Stimulated activated CD4-positive, alpha-beta T cell treated with anti-CD3 and anti-CD28 coated beads, Interleukin-4, amount 100 ng/mL, for 1 hour (primary cell): Measurements from ENCODE around the gene APOH.

Source experiments
- DNase-seq: peaks from one replicate; pipeline ENCODE4 v3.0.0-alpha.2; 2020

The APOH gene

DNA sequence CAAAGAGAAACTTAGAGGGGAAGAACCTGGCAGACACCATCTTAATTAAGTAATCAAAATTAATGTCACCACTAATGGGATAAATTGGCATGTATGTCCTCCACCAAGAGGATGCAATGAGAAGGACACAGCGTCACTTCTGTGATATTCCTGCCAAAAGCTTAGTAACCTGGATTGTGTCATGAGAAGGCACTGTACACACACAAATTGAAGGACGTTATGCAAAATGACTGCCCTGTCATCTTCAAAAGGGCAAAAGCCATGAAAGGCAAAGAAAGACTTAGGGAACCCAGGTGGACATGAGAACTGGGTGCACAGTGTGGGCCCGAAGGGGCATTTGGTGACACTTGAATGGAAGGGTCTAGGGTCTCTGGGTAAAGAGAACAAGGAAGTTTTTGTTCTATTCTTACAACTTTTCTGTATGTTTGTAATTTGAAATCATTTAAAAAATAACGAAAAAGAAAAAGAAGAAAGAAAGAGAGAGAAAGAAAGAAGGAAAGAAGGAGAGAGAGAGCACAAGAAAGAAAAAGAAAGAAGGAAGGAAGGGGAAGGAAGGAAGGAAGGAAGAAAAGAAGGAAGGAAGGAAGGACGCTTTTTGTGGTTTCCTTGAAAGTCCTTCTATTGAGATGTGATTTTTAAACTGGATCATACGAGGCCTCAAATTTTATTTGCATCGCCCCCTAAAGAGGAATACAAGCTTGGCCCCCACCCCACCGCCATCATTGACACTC, 4.0 kb upstream of the APOH start:
- no peak for DNase-seq

DNA sequence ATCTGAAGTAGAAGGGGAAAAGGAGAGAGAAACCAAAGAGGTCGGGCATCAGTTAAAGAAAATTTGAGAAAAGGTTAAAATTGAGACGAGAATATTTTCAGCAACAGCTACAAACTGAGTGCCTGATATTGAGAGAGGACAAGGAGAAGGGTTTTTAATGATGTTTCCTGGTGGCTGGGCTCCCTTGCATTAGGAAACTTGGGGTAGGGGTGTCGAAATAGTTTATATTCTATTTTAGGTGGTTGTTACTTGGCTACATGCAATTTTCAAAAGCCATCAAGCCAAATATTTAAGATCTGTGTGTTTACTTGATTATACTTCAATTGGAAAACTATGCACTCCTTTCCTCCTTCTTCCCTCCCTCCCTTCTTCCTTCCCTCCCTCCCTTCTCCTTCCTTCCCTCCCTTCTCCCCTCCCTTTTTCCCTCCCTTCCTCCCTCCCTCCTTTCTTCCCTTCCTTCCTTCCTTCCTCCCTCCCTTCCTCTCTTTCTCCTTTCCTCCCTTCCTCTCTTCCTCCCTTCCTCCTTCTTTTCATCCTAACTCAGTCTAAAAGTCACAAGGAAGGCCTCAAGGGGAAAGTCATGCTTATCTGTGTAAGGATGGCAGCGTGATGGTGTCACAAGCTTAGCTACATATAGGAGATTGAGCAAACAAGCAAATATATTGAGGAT, 1.8 kb upstream of the APOH start:
- no peak for DNase-seq

DNA sequence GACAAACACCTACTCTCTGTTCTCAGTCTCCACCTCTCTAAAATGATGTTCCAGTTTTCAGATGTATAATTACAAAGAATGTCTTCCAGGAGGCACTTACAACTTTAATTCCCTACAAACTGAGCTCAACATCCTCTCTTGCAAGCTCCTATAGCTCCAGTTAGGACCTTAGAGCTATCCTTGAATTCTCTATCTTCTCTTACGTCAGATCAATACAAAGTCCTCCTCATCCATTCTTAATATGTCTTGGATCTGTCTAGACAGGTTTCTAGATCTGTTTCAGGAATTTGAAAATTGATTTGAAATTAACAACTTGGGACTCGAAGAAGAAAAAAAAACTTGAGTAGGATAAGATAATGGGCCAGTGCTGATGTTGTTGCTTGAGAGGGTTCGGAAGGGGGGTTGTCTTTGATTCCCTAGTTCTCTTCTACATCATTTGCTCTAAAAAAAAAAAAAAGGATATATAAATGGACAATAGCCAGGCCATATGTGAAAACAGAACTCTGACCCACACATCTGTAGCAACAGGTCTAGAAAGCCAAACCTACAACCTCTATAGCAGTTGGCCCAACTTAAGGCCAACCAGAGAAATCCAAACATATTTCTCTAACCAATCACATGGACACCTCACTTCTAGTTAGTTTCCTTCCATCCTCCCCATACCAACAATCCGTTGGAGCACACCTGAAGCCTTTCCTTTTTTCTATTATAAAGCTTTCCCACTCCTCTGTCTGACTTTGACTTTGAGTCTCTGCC, 746 bp upstream of the APOH start:
- no peak for DNase-seq

DNA sequence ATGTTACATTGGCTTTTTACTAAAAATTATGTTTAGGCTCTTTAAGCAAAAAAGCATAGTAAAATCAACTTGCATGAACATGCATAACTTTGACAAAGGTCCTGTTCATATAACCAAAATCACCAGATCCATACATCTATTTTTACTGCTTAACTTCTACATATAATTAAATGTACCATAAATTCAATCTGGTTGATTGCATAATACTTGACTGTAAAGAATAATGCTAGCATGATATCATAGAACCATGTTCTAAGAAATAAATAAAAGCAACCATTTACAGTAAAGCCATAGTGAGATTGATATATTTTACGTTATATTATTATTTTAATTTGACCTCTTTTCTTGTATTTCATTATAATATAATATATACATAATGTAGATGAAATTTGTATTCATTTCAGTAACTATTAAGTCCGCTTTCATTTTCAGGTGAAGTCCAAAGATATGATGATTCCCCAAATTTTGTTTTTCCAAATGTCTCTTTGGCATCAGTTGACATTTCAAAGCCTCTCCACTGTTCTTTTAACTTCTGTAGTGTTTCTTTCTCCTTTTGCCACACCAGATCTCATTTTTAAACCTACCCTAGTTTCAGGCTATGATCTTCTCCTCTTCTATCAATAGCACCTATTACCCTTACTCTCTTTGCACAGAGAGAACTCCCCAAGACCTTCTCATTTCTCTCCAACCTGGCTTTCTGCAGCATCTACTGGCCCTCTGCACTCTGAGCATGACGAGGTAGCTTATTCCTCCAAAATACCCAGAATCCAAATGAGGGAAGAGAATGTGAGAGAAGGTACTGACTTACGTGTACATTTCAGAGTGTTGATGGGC, 1.8 kb downstream of the APOH start:
- no peak for DNase-seq

DNA sequence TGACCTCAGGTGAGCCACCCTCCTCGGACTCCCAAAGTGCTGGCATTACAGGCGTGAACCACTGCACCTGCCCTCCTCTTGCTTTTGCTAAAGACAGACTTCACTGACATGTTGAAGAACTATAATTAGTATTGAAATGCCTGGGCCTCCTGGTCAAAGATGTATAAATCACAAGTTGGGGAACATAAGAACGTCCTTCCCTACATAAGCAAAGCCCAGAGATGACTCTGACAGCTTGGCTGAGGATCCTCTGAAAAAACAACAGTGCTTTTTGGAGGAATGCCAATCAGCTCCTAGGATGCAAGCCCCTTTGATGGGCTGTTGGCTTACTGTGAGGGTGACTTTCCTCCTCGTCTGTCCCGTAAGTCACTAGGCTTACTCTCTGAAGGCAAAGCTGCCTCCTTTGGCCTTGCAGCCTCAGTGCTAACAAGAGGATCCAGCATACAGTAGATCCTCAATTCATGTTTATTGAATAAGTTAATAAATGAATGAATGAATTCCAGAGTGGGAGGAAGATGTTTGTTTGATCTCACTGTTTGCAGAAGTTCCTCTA, 6.3 kb downstream of the APOH start:
- no peak for DNase-seq

DNA sequence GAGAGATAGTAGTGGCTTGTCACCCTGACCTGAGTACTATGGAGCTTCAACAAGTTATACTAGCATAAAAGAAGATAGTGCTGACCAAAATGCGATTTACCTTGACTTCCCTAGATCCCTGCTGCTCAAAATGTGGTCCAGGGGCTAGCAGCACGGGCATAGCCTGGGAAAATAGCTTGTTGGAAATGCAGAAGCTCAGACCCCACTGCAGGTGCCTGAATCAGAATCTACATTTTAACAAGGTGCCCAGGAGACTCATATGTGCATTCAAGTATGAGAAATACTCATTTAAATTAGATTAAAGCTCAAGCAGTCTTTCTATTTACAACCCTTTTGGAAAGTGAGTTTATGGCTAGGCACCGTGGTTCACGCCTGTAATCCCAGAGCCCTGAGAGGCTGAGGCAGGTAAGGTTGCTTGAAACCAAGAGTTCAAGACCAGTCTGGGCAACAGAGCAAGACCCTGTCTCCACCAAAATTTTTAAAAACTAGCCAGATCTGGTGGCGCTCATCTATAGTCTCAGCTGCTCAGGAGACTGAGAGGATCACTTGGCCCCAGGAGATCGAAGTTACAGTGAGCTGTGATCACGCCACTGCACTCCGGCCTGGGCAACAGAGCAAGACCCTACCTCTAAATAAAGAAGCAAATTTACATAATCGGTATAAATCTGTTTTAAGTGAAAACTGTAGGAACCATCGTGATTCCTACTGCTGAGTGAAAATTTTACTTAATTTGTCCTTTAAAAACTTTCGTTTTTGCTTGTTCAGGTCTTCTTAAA, 7.3 kb downstream of the APOH start:
- DNase-seq: no peak

DNA sequence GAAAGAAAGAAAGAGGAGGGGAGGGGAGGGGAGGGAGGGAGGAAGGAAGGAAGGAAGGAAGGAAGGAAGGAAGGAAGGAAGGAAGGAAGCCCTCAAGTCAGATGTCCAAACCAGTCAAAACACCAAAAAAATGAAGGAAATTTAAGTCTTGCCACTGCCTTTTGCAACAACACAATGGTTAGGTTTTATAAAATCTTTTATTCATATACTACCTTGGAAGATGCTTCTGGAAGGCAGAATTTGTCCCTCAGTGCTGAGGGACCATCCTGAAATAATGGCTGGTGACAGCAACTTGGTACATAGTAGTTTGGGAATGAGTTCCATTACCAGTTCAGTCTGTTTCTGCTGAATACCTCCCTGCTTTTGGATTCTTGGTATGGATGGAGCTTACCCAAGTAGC, 7.9 kb downstream of the APOH start:
- no peak for DNase-seq

DNA sequence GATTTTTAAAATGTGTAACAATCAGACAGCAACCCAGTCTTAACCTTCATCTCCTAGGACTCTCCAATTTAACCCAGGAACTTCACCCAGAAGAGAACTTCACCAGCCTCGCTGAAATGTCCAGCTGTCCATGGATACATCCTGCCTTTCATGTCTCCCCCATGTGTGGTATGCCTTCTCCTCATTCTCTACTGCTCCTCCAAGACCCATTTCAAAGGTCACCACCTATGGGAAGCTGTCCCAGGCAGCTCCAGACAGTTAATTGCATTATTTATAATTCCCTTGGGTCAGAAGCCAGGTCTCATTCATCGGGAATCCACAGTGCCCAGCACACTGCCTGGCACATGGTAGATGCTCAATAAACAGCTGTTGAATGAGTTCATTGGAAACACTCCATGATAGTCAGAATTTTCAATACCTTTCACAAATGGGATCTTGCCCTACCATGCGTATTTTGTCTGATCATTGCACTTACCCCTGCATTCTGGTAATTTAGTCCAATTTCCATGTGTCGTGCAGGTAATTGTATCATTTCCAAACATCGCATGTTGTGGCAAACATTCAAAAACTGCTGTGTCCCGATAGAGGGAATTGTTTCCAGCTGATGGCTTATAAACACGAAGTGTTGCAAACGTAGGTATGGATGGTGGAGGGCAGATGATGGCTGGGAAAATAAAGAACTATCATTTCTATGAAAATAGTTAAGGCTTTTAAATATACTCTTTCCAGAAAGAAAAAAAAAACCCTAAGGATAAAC, 9.0 kb downstream of the APOH start:
- no peak for DNase-seq

DNA sequence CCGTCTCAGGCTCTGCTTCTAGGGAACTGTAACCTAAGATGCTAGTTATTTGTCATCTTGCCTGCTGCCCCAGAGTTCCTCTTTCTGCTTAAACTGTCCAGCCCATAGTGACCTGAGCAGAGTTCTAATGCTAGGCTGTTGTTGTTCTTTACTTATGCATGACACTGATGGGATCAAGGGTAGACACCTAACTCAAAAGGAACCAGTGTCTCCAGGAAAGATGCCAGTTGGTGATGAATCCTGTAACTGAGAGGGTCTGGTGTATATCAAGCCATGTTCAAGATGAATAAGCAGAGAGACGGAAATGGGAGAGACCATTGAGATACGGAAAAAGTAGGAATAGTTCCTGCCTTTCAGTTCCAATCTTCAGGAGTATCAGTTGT, 13.7 kb downstream of the APOH start:
- DNase-seq: no peak

DNA sequence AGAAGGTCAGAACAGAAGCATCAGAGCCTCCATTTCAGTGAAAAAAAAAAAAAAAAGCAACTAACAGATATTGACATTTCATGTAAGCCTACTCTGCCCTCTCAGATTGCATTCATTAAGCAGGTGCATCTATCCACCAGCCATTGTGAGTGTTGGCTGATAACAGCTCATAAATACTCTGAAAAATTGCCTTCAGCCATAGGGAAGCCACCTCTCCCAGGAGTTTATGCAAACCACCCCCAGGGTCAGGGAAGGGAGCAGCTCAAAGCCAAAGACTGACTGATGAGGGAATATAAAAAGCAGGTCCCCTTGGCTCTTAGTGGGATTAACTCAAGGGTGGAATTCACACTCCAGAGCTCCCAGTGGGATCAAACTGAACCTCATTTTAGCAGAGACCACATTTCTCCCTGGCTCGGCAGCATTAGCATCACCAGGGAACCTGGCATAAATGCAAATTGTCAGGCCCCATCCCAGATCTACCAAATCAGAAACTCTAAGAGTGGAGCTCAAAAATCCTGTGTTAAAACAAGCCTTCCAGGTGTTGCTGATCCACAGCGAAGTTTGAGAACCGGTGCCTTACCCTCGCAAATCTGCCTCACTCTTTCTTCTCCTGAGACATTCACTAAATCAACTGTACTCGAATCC, 14.2 kb downstream of the APOH start:
- DNase-seq: no peak

DNA sequence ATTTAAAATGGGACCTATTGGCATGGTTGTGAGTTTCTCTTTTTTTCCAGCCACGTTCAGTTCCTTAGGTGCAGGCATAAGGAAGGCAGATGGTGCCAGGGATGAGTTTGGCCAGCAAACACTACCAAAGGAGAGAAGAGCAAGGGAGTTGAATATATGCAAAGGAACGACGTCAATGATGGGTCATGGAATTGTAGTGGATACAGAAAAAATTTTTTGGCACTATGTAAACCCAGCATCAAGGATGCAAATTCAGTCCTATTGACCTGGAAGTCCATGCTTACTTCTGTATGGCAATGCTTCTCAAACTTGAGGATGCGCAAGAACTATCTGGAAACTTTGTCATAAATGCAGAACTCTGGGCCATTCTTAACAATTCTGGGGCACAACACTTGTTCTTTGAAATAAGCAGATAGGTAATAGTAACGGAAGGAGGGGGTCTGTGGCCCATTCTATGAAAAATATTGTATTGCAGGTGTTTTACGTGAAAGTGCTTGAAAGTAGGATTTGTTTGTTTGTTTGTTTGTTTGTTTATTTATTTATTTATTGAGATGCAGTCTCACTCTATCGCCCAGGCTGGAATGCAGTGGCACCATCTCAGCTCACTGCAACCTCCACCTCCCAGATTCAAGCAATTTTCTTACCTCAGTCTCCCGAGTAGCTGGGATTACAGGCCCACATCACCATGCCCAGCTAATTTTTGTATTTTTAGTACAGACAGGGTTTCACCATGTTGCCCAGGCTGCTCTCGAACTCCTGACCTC, 18.0 kb downstream of the APOH start:
- no peak for DNase-seq

DNA sequence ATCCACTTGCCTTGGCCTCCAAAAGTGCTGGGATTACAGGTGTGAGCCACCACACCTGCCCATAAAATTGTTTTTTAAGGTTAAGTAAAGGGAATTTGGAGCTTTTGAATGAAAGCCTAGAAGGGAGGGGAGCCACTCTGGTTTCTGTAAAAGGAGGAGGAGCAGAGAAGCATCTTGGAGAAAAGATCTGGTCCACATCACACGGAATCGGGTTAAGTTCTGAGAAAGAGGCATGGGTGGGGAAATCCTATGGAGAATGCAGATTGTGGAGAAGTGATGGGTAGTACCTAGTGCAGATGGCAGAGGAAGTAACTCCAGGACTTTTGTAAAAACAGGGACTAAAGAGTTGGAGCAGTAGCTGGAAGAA, 19.0 kb downstream of the APOH start:
- no peak for DNase-seq

DNA sequence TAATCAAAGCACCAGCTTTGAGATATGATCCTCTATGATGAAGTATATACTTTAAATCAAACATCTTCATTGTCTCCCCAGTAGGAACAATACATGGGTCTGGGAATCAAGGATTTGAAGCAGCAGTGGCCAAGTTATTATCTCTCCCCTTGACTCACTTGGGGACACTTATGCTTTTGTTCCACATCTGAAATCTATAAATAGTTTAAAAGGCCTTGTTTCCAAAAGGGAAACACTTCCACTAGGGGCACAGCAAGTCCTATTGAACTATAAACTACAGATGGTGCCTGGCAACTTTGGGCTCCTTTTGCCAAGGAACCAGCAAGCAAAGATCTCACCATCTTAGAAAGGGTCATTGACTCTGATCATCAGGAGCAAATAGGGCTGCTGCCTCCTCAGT, 21.3 kb downstream of the APOH start:
- no peak for DNase-seq

DNA sequence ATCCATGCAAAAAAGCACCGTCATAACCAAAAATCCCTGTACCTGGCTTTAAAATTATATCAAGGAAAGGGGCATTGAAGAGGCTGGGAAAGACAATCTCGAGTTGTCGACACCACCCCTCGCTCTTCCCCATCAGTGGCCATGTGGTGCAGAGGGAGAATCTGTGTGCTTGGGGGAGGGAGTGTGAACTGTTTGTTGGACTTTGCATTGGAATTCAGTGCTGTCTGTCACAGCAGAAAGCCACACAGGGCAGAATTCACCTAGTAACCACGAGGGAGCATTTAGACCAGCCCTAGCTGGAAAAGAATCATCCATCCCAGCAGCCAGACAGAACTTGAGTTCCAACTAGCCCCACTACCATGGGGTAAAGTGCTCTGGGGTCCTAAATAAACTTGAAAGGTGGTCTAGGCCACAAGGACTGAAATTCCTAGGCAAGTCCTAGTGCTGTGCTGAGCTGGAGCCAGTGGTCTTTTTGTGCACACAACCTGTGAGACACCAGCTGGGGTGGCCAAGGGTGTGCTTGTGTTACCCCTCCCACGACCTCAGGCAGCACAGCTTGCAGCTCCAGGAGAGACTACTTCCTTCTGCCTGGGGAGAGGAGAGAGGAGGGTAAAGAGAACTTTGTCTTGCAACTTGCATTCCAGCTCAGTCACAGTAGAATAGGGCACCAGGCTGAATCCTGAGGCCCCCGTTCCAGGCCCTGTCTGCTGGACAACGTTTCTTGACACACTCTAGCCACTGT, 25.8 kb downstream of the APOH start:
- no peak for DNase-seq

DNA sequence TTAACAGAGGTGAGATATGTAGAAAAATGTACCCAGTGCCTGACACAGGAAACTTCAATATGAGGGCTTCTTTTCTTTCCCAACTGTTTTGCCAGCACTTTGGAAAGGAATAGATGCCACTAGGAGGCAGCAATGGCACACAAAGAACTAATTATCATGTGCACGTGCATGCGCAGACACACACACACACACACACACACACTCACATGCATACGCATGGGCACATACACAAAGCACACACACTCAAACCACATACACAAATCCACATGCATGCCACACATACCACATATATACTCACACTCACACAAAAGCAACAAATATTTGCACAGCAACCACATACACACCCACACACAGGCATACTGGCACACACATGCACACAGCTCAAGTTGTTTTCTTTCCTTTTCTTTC, 28.5 kb downstream of the APOH start:
- peak; percentile 30 for DNase-seq

DNA sequence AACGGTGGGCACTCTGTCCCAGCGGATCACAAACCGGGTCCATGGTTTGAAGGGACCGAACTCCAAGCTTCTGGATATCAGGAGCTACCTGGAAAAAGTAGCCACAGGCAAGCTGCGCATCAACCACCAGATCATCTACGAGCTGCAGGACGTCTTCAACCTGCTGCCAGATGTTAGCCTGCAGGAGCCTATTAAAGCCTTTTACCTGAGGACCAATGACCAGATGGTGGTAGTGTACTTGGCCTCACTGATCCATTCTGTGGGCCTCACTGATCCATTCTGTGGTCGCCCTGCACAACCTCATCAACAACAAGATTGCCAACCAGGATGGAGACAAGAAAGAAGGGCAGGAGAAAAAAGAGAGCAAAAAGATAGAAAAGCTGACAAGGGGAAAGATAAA, 31.0 kb downstream of the APOH start:
- DNase-seq: no peak

DNA sequence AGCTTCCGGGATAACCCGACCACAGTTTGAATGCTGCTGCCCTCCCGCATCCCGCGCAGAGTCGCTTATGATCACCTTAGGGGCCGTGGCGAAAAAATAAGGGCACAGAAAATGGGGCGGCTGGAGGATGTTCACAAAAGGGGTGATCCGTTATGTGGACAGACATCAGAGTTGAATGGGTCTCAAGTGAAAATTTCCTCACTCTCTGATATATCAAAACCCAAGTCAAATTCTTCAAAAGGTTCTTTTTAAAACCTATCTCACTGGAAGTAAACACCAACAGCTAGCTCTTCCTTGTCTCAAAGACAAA, 36.9 kb downstream of the APOH start:
- no peak for DNase-seq

DNA sequence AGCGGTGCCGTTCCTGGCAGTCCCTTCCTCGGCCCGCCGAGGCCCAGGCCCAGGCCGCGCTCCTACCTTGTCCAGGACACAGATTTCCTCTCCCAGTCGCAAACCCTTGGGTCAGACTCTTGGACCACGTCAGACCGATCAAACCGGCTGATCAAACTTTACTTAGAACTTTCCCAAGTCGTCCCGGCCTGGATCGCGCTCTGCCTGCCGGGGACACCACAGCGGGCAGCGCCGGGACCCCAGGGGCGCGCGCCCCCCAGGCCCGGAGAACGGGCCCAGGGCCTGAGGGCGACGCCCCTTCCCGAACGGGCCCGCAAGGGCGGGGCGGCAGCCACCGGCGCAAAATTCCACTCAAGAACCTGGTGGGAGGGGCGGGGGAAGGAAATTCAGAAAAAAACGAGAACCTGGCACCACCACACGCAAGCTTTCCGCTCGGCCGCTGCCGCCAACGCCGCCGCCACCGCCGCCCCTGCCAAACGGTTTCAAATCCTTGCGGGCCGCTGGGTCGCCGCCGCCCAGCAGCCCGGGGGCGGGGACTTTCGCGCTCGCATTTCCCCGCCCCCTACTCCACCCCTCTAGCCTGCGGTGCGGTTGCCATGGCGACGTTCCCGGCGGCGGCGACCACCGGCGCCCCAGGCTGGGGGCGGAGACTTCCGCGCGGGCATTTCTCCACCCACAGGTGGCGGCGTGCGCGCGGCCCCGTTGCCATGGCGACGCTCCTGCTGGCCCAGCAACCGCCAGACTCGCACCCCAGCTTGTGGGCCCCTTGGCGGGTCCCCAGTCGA, 37.4 kb downstream of the APOH start, which contains the start of gene CEP112:
CEP112 (minus strand) TSS at position 541 of the 785 bp plus-strand sequence.
- DNase-seq: peak; percentile 81
